HepG2 (cell line): ENCODE data around the gene RAB20. TPM values are rescaled to one million over a fixed set of nuclear protein-coding genes. Genes with fewer than 3 reads are reported as not detected.
A peak's percentile ranks its signal among the peaks of the same experiment; 100 is the strongest.

Experiments used
- AGO1 ChIP-seq: fragments of 200-400 bp; formaldehyde crosslinking; IDR thresholded peaks from 2 replicates; pipeline ENCODE4 v1.6.1; 2017; ENCODE audit warnings: mild to moderate bottlenecking, low read depth, low read length, moderate library complexity; ENCODE audit not compliant: poor library complexity, severe bottlenecking
- ASH2L ChIP-seq: fragments of 300-600, 200-600 bp; sonication (generic); IDR thresholded peaks from 2 replicates; pipeline ENCODE4 v1.7.0; 2017; ENCODE audit warnings: low read depth, mild to moderate bottlenecking, moderate library complexity, mixed read lengths, low read length; ENCODE audit not compliant: insufficient read length
- CEBPG ChIP-seq: IDR thresholded peaks from 2 replicates; pipeline ENCODE4 v1.6.1; 2016
- ELF3 ChIP-seq: IDR thresholded peaks from 2 replicates; pipeline ENCODE4 v1.6.1; 2016; ENCODE audit warnings: missing genetic modification reagents, missing compliant biosample characterization
- EP300 ChIP-seq, 3 experiments: sonication (generic) in 1 of 3; formaldehyde crosslinking in 1 of 3; IDR thresholded peaks; 2 replicates each; pipeline versions ENCODE4 v1.5.1 to v1.6.1; 2011 to 2020; ENCODE audit warnings: low read depth in 2 of 3, low read length in 2 of 3, borderline replicate concordance in 1 of 3, improper control_type of control experiment in 1 of 3, mild to moderate bottlenecking in 1 of 3, missing genetic modification reagents in 1 of 3, moderate library complexity in 1 of 3
- FOXP1 ChIP-seq, 2 experiments: fragments of 450-650 bp in 1 of 2; IDR thresholded peaks; 2 replicates each; pipeline ENCODE4 v1.6.1; 2017 to 2018; ENCODE audit warnings: antibody characterized with exemption in 1 of 2
- HNF4A ChIP-seq: sonication (generic); formaldehyde crosslinking; IDR thresholded peaks from 2 replicates; pipeline ENCODE4 v1.4.0; 2020; ENCODE audit warnings: missing genetic modification reagents
- HOXD1 ChIP-seq: sonication (generic); formaldehyde crosslinking; IDR thresholded peaks from 2 replicates; pipeline ENCODE4 v1.5.0; 2020; ENCODE audit warnings: missing genetic modification reagents
- ISL2 ChIP-seq: sonication (generic); formaldehyde crosslinking; IDR thresholded peaks from 2 replicates; pipeline ENCODE4 v1.5.0; 2020; ENCODE audit warnings: missing genetic modification reagents
- NCOR1 ChIP-seq: fragments of 200-600 bp; sonication (generic); IDR thresholded peaks from 2 replicates; pipeline ENCODE4 v1.7.0; 2017; ENCODE audit warnings: antibody characterized with exemption, low read length, borderline replicate concordance
- POLR2A ChIP-seq, 2 experiments: IDR thresholded peaks; 2 replicates each; pipeline ENCODE4 v1.6.1; 2011; ENCODE audit warnings: low read depth in 2 of 2, low read length in 2 of 2, mild to moderate bottlenecking in 1 of 2, moderate library complexity in 1 of 2; ENCODE audit not compliant: insufficient read depth in 1 of 2
- SOX5 ChIP-seq: IDR thresholded peaks from 2 replicates; pipeline ENCODE4 v1.6.1; 2016; ENCODE audit warnings: borderline replicate concordance
- TCF7 ChIP-seq: sonication (generic); IDR thresholded peaks from 2 replicates; pipeline ENCODE4 v1.6.1; 2016; ENCODE audit warnings: antibody characterized with exemption, low read depth
- ZBTB38 ChIP-seq: sonication (generic); formaldehyde crosslinking; IDR thresholded peaks from 2 replicates; pipeline ENCODE4 v1.5.1; 2020; ENCODE audit warnings: mild to moderate bottlenecking, missing genetic modification reagents
- ZNF850 ChIP-seq: sonication (generic); formaldehyde crosslinking; conservative IDR thresholded peaks from 2 replicates; pipeline ENCODE4 v1.9.0; 2021; ENCODE audit warnings: mild to moderate bottlenecking, missing genetic modification reagents
- polyA plus RNA-seq, 8 experiments: library from polyadenylated mRNA; depleted of rRNA in 3 of 8; stranded (reverse) in 7 of 8; unstranded in 1 of 8; fragments of >200 nt; fragmentation: Illumina TruSeq in 4 of 8; extraction: Trizol in 4 of 8; gene quantifications; 2 replicates each; pipeline versions ENCODE4 v1.2.1 to v1.2.3, GENCODE V29; 2011 to 2016; ENCODE audit warnings: low read depth in 4 of 8, missing spikeins in 1 of 8, mixed read lengths in 1 of 8; ENCODE audit not compliant: insufficient read depth in 1 of 8
- total RNA-seq, 5 experiments: library from RNA; depleted of rRNA; stranded (reverse); fragments of >200 nt; fragmentation: Illumina TruSeq; extraction: Trizol; gene quantifications; 2 replicates each; pipeline ENCODE4 v1.2.3, GENCODE V29; 2016; ENCODE audit warnings: low read depth in 1 of 5
- TF ChIP-seq, protein P1 (sequence below): IDR thresholded peaks from 2 replicates; pipeline ENCODE4 v1.4.0; 2020; ENCODE audit warnings: mild to moderate bottlenecking, missing genetic modification reagents
- TF ChIP-seq, protein P2 (sequence below): IDR thresholded peaks from 2 replicates; pipeline ENCODE4 v1.6.1; 2012; ENCODE audit warnings: low read depth, low read length, improper control_type of control experiment
- TF ChIP-seq, protein P3 (sequence below): sonication (generic); formaldehyde crosslinking; IDR thresholded peaks from 2 replicates; pipeline ENCODE4 v1.8.1; 2023; ENCODE audit warnings: mild to moderate bottlenecking, moderate library complexity, missing genetic modification reagents
- TF ChIP-seq, protein P4 (sequence below): sonication (generic); formaldehyde crosslinking; IDR thresholded peaks from 2 replicates; pipeline ENCODE4 v1.4.0; 2020; ENCODE audit warnings: missing genetic modification reagents

The RAB20 gene
- total and polyA plus RNA-seq, 2 of the 13 experiments (the other 11 are each of a cell fraction or from before 2014, with no cell fraction given) = 15.6 to 30.5 TPM

DNA sequence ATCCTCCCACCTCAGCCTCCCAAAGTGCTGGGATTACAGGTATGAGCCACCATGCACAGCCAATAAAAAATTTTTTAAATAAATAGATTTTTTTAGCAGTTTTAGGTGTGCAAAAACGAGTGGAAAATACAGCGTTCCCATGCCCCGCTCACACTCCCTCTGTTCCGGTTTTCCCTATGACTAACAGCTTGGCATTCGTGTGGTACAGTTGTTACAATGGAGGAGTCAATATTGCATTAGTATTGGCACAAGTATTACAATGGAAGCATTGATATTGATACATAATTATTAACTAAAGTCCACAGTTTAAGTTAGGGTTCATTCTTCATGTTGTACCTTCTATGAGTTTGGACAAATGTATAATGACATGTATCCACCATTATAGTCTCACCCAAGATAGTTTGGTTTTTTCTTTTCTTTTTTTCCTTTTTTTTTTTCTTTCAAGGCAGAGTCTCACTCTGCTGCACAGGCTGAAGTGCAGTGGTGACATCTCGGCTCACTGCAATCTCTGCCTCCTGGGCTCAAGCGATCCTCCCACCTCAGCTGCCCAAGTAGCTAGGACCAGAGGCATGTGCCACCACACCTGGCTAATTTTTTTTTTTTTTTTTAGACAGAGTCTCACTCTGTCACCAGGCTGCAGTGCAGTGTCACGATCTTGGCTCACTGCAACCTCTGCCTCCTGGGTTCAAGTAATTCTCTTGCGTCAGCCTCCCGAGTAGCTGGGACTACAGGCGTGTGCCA lies 15.4 kb upstream of the RAB20 start (continued):
- TF ChIP-seq, protein P1, sequence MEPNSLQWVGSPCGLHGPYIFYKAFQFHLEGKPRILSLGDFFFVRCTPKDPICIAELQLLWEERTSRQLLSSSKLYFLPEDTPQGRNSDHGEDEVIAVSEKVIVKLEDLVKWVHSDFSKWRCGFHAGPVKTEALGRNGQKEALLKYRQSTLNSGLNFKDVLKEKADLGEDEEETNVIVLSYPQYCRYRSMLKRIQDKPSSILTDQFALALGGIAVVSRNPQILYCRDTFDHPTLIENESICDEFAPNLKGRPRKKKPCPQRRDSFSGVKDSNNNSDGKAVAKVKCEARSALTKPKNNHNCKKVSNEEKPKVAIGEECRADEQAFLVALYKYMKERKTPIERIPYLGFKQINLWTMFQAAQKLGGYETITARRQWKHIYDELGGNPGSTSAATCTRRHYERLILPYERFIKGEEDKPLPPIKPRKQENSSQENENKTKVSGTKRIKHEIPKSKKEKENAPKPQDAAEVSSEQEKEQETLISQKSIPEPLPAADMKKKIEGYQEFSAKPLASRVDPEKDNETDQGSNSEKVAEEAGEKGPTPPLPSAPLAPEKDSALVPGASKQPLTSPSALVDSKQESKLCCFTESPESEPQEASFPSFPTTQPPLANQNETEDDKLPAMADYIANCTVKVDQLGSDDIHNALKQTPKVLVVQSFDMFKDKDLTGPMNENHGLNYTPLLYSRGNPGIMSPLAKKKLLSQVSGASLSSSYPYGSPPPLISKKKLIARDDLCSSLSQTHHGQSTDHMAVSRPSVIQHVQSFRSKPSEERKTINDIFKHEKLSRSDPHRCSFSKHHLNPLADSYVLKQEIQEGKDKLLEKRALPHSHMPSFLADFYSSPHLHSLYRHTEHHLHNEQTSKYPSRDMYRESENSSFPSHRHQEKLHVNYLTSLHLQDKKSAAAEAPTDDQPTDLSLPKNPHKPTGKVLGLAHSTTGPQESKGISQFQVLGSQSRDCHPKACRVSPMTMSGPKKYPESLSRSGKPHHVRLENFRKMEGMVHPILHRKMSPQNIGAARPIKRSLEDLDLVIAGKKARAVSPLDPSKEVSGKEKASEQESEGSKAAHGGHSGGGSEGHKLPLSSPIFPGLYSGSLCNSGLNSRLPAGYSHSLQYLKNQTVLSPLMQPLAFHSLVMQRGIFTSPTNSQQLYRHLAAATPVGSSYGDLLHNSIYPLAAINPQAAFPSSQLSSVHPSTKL (CRISPR knock-in tag) = peak; percentile 61
- TF ChIP-seq ELF3 (CRISPR knock-in tag) = peak; percentile 37; the same call in 1 of the 2 replicates
- TF ChIP-seq TCF7 = peak; percentile 10; the same call in 1 of the 2 replicates
- TF ChIP-seq EP300 (IDR thresholded peaks at IDR 0.05; ENCODE audit: low read depth in 2 of 2, low read length in 2 of 2) = peak; percentile 84 to 88
- TF ChIP-seq EP300 (CRISPR knock-in tag; IDR thresholded peaks at IDR 0.05; ENCODE audit: borderline replicate concordance) = peak; percentile 91
- TF ChIP-seq ZBTB38 (CRISPR knock-in tag) = peak; percentile 63; the same call in 1 of the 2 replicates
- TF ChIP-seq CEBPG = peak; percentile 87
- no peak for TF ChIP-seq FOXP1 (IDR thresholded peaks at IDR 0.05)
- TF ChIP-seq FOXP1 (CRISPR knock-in tag; IDR thresholded peaks at IDR 0.05) = peak; percentile 37; the same call in 1 of the 2 replicates
- TF ChIP-seq HNF4A (CRISPR knock-in tag) = peak; percentile 67
- TF ChIP-seq ZNF850 (CRISPR knock-in tag) = no peak
- peak; percentile 92 for TF ChIP-seq SOX5
- TF ChIP-seq AGO1 = no peak
- TF ChIP-seq POLR2A (IDR thresholded peaks at IDR 0.05; ENCODE audit: insufficient read depth in 1 of 2, low read depth in 2 of 2, low read length in 2 of 2) = peak in 1 of 2 experiments; percentile 38; a peak in 1 of 4 replicates
- TF ChIP-seq ASH2L = peak; percentile 60
- no peak for TF ChIP-seq HOXD1
- TF ChIP-seq NCOR1 = peak; percentile 79; the same call in 1 of the 2 replicates
- TF ChIP-seq, protein P2, sequence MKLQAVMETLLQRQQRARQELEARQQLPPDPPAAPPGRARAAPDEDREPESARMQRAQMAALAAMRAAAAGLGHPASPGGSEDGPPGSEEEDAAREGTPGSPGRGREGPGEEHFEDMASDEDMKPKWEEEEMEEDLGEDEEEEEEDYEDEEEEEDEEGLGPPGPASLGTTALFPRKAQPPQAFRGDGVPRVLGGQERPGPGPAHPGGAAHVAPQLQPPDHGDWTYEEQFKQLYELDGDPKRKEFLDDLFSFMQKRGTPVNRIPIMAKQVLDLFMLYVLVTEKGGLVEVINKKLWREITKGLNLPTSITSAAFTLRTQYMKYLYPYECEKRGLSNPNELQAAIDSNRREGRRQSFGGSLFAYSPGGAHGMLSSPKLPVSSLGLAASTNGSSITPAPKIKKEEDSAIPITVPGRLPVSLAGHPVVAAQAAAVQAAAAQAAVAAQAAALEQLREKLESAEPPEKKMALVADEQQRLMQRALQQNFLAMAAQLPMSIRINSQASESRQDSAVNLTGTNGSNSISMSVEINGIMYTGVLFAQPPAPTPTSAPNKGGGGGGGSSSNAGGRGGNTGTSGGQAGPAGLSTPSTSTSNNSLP = peak; percentile 83
- TF ChIP-seq, protein P3, sequence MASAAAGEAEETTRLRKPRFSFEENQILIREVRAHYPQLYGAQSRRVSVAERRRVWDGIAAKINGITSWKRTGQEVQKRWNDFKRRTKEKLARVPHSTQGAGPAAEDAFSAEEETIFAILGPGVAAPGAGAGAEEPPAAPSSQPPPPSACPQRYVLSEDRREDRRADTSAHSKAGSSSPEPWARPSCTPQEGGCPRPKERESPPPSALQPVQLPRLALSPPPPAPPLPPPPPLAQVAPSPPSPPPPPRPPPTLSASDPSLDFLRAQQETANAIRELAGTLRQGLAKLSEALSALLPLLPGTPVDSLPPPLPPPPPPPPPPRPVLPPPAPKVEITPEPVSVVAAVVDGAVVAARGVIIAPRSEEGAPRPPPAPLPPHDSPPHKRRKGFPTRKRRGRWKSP = no peak
- TF ChIP-seq, protein P4, sequence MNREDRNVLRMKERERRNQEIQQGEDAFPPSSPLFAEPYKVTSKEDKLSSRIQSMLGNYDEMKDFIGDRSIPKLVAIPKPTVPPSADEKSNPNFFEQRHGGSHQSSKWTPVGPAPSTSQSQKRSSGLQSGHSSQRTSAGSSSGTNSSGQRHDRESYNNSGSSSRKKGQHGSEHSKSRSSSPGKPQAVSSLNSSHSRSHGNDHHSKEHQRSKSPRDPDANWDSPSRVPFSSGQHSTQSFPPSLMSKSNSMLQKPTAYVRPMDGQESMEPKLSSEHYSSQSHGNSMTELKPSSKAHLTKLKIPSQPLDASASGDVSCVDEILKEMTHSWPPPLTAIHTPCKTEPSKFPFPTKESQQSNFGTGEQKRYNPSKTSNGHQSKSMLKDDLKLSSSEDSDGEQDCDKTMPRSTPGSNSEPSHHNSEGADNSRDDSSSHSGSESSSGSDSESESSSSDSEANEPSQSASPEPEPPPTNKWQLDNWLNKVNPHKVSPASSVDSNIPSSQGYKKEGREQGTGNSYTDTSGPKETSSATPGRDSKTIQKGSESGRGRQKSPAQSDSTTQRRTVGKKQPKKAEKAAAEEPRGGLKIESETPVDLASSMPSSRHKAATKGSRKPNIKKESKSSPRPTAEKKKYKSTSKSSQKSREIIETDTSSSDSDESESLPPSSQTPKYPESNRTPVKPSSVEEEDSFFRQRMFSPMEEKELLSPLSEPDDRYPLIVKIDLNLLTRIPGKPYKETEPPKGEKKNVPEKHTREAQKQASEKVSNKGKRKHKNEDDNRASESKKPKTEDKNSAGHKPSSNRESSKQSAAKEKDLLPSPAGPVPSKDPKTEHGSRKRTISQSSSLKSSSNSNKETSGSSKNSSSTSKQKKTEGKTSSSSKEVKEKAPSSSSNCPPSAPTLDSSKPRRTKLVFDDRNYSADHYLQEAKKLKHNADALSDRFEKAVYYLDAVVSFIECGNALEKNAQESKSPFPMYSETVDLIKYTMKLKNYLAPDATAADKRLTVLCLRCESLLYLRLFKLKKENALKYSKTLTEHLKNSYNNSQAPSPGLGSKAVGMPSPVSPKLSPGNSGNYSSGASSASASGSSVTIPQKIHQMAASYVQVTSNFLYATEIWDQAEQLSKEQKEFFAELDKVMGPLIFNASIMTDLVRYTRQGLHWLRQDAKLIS (CRISPR knock-in tag) = no peak
- TF ChIP-seq ISL2 (CRISPR knock-in tag) = peak; percentile 33; the same call in 1 of the 2 replicates
